Liver (tissue), 9 donors: Measurements from ENCODE around the gene BICDL2. TPM values are rescaled to one million over a fixed set of nuclear protein-coding genes. Genes with fewer than 3 reads are reported as not detected.
"Not testable (repeated sequence)": the region's sequence is repeated elsewhere in the genome, so short reads cannot be mapped to it uniquely, and the experiment has no call there.

Experiments used
- DNase-seq: peaks from one replicate; pipeline ENCODE4 v3.0.0-alpha.2; 2017; ENCODE audit warnings: low spot score
- H3K27ac ChIP-seq, 2 donors: one replicate each; pipeline ENCODE4 v1.7.0; 2013; ENCODE audit warnings: inconsistent platforms in 2 of 2, low read length in 2 of 2, control low read depth in 1 of 2, low read depth in 1 of 2, mild to moderate bottlenecking in 1 of 2
- H3K27me3 ChIP-seq, 4 donors: one replicate each; pipeline versions ENCODE4 v1.6.1 to v1.7.0; 2013; ENCODE audit warnings: low read length in 3 of 4, inconsistent platforms in 1 of 4, mild to moderate bottlenecking in 1 of 4, moderate library complexity in 1 of 4; ENCODE audit not compliant: control insufficient read depth in 4 of 4, insufficient read depth in 4 of 4
- H3K36me3 ChIP-seq, 4 donors: one replicate each; pipeline versions ENCODE4 v1.6.1 to v1.7.0; 2013; ENCODE audit warnings: low read length in 3 of 4, mild to moderate bottlenecking in 3 of 4, low read depth in 1 of 4, moderate library complexity in 1 of 4; ENCODE audit not compliant: control insufficient read depth in 4 of 4, insufficient read depth in 3 of 4
- H3K4me1 ChIP-seq, 4 donors: one replicate each; pipeline versions ENCODE4 v1.6.1 to v1.7.0; 2013; ENCODE audit warnings: low read length in 3 of 4, mild to moderate bottlenecking in 3 of 4, moderate library complexity in 1 of 4; ENCODE audit not compliant: control insufficient read depth in 4 of 4, insufficient read depth in 4 of 4
- H3K4me3 ChIP-seq, 3 donors: one replicate each; pipeline versions ENCODE4 v1.6.1 to v1.7.0; 2013; ENCODE audit warnings: low read length in 3 of 3, control low read depth in 1 of 3, low read depth in 1 of 3, mild to moderate bottlenecking in 1 of 3
- H3K9ac ChIP-seq, 2 donors: one replicate each; pipeline ENCODE4 v1.7.0; 2013; ENCODE audit warnings: low read length in 2 of 2, mild to moderate bottlenecking in 2 of 2, moderate library complexity in 2 of 2, control low read depth in 1 of 2, low read depth in 1 of 2
- H3K9me3 ChIP-seq, 4 donors: one replicate each; pipeline versions ENCODE4 v1.6.1 to v1.7.0; 2013; ENCODE audit warnings: low read length in 3 of 4; ENCODE audit not compliant: control insufficient read depth in 4 of 4
- EGR1 ChIP-seq, 2 donors: IDR thresholded peaks; 2 replicates each; pipeline ENCODE4 v1.6.1; 2016 to 2018; ENCODE audit warnings: antibody characterized with exemption in 2 of 2, low read depth in 2 of 2
- FOXA2 ChIP-seq: IDR thresholded peaks from 2 replicates; pipeline ENCODE4 v1.6.1; 2016; ENCODE audit warnings: antibody characterized with exemption
- GABPA ChIP-seq, 2 donors: IDR thresholded peaks in 1 of 2; conservative IDR thresholded peaks in 1 of 2; 2 replicates each; pipeline ENCODE4 v1.6.1; 2016; ENCODE audit warnings: antibody characterized with exemption in 2 of 2, mild to moderate bottlenecking in 1 of 2, moderate library complexity in 1 of 2
- HNF4A ChIP-seq, 2 donors: conservative IDR thresholded peaks; 2 replicates each; pipeline ENCODE4 v1.6.1; 2016; ENCODE audit warnings: antibody characterized with exemption in 2 of 2, mild to moderate bottlenecking in 2 of 2
- HNF4G ChIP-seq: IDR thresholded peaks from 2 replicates; pipeline ENCODE4 v1.6.1; 2016; ENCODE audit warnings: antibody characterized with exemption
- JUND ChIP-seq, 2 donors: IDR thresholded peaks; 2 replicates each; pipeline ENCODE4 v1.6.1; 2016; ENCODE audit warnings: antibody characterized with exemption in 2 of 2
- NR2F2 ChIP-seq: IDR thresholded peaks from 2 replicates; pipeline ENCODE4 v1.6.1; 2016; ENCODE audit warnings: antibody characterized with exemption
- RAD21 ChIP-seq, 2 donors: IDR thresholded peaks; 2 replicates each; pipeline ENCODE4 v1.6.1; 2016; ENCODE audit warnings: antibody characterized with exemption in 2 of 2, mild to moderate bottlenecking in 2 of 2
- REST ChIP-seq: IDR thresholded peaks from 2 replicates; pipeline ENCODE4 v1.6.1; 2016; ENCODE audit warnings: antibody characterized with exemption, mild to moderate bottlenecking
- RXRA ChIP-seq, 2 donors: IDR thresholded peaks; 2 replicates each; pipeline ENCODE4 v1.6.1; 2017 to 2018; ENCODE audit warnings: antibody characterized with exemption in 2 of 2, mild to moderate bottlenecking in 1 of 2
- SP1 ChIP-seq: IDR thresholded peaks from 2 replicates; pipeline ENCODE4 v1.6.1; 2018; ENCODE audit warnings: antibody characterized with exemption, mild to moderate bottlenecking
- TAF1 ChIP-seq: conservative IDR thresholded peaks from 2 replicates; pipeline ENCODE4 v1.6.1; 2016; ENCODE audit warnings: antibody characterized with exemption, mild to moderate bottlenecking
- YY1 ChIP-seq: IDR thresholded peaks from 2 replicates; pipeline ENCODE4 v1.6.1; 2016; ENCODE audit warnings: antibody characterized with exemption, mild to moderate bottlenecking
- ZBTB33 ChIP-seq: IDR thresholded peaks from 2 replicates; pipeline ENCODE4 v1.6.1; 2016; ENCODE audit warnings: antibody characterized with exemption
- WGBS: extraction: QIAGEN DNeasy Blood & Tissue Kit; methylation state at CpG from one replicate; pipeline ENCODE4 v1.1.7; 2013; 5-methylcytosine and 5-hydroxymethylcytosine counted together
- polyA plus RNA-seq, 2 donors: library from polyadenylated mRNA; stranded (reverse) in 1 of 2; unstranded in 1 of 2; fragments of 200-250 nt in 1 of 2; fragments of >200 nt in 1 of 2; fragmentation: Nextera tagmentation in 1 of 2; extraction: Ambion mirVana in 1 of 2; gene quantifications; one replicate each; pipeline versions ENCODE4 v1.2.1 to v1.2.3, GENCODE V29; 2013 to 2015
- total RNA-seq, 2 donors: library from RNA; depleted of rRNA; stranded (reverse); fragments of >200 nt; gene quantifications; one replicate each; pipeline ENCODE4 v1.2.3, GENCODE V29; 2014
- TF ChIP-seq, protein P1 (sequence below): fragments of 150-350 bp; IDR thresholded peaks from 2 replicates; pipeline ENCODE4 v1.5.1; 2017; ENCODE audit warnings: improper control_type of control experiment, low read depth, low read length; ENCODE audit not compliant: missing input control
- donor health status: healthy.
- donor health status: healthy.
- donor health status: healthy.
- donor health status: healthy.
- donor health status: healthy.

BICDL2 gene
- total and polyA plus RNA-seq, 4 donors, result 0.15 to 0.59 (median 0.33) TPM; not detected in 1

- TF ChIP-seq TAF1 (no peak), YY1 (no peak), HNF4G (no peak), REST (no peak), GABPA (IDR thresholded peaks at IDR 0.05 in 1 of 2, conservative IDR thresholded peaks at IDR 0.05 in 1 of 2) (no peak), RXRA (IDR thresholded peaks at IDR 0.05) (no peak), FOXA2 (no peak), HNF4A (conservative IDR thresholded peaks at IDR 0.05) (no peak), SP1 (no peak), NR2F2 (no peak), EGR1 (IDR thresholded peaks at IDR 0.05; ENCODE audit: low read depth in 2 of 2) (no peak), JUND (IDR thresholded peaks at IDR 0.05) (no peak), RAD21 (IDR thresholded peaks at IDR 0.05) (no peak), ZBTB33 (no peak)
- TF ChIP-seq, protein P1, sequence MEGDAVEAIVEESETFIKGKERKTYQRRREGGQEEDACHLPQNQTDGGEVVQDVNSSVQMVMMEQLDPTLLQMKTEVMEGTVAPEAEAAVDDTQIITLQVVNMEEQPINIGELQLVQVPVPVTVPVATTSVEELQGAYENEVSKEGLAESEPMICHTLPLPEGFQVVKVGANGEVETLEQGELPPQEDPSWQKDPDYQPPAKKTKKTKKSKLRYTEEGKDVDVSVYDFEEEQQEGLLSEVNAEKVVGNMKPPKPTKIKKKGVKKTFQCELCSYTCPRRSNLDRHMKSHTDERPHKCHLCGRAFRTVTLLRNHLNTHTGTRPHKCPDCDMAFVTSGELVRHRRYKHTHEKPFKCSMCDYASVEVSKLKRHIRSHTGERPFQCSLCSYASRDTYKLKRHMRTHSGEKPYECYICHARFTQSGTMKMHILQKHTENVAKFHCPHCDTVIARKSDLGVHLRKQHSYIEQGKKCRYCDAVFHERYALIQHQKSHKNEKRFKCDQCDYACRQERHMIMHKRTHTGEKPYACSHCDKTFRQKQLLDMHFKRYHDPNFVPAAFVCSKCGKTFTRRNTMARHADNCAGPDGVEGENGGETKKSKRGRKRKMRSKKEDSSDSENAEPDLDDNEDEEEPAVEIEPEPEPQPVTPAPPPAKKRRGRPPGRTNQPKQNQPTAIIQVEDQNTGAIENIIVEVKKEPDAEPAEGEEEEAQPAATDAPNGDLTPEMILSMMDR, result no peak
- H3K4me1 ChIP-seq, result peaks cover 0 to 10% (median 0%) of the 10 kb centered on the region in 4 donors
- no peaks in the 10 kb centered on the region for H3K36me3 ChIP-seq
- 85% methylated on average over 1 of the region's 1 CpG for WGBS
- H3K9ac ChIP-seq, result no peak overlapping the region
- DNase-seq, result no peak
- no peaks in the 10 kb centered on the region for H3K27me3 ChIP-seq
- no peak overlapping the region for H3K27ac ChIP-seq
- no peak overlapping the region for H3K4me3 ChIP-seq
- no peaks in the 10 kb centered on the region for H3K9me3 ChIP-seq
Observed at GRCh38 chr16:3084491-3084890, 47.7 kb upstream of the BICDL2 start.

DNA sequence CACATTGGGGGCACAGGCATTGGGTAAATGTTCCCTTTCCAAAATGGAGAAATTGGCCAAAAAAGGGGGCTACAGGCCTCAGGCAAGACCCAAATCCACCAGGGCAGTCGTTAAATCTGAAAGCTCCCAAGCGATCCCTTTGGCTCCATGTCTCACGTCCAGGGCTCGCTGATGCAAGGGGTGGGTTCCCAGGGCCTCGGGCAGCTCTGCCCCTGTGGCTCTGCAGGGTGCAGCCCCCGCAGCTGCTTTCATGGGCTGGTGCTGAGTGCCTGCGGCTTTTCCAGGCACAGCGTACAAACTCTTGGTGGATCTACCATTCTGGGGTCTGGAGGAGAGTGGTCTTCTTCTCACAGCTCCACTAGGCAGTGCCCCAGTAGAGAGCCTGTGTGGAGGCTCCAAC lies 46.7 kb upstream of the BICDL2 start:
- H3K9me3 ChIP-seq, H3K9ac ChIP-seq, H3K27ac ChIP-seq, H3K36me3 ChIP-seq, H3K4me3 ChIP-seq, DNase-seq, H3K4me1 ChIP-seq, H3K27me3 ChIP-seq: not testable (repeated sequence)
- WGBS, result 97% methylated on average over 8 of the region's 8 CpGs

- not testable (repeated sequence) for H3K4me1 ChIP-seq, DNase-seq
- WGBS, result 90% methylated on average over 13 of the region's 13 CpGs
Observed at GRCh38 chr16:3081957-3082356, 45.2 kb upstream of the BICDL2 start.

More at GRCh38 chr16:3081957-3082356, 45.2 kb upstream of the BICDL2 start:
- not testable (repeated sequence) for H3K9me3 ChIP-seq, H3K4me3 ChIP-seq, H3K27me3 ChIP-seq, H3K27ac ChIP-seq, H3K36me3 ChIP-seq, H3K9ac ChIP-seq
